Measurements from ENCODE around the gene PTGER3. TPM values are rescaled to one million over a fixed set of nuclear protein-coding genes. Genes with fewer than 3 reads are reported as not detected.

PTGER3 gene
- total and polyA plus RNA-seq, 9 donors: 0.86 to 8.9 (median 3.5) TPM

DNA sequence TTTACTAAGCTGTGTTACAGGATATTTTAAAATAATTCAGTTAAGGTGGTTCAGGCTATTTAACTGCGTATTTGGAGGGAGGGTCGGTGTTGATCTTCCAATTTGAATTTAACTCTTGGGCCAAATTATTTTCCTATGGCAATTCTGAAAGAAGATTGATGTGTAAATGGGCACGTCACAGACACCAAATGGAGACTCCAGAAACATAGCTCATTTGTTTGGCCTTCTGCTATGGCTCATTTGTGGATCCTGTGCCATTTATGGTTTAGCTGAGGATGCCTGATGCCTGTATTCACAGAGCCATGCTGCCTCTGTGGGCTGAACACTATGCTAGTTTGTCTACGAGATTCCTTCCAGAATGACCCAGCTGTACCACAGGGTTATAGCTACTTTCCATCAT lies 70.6 kb downstream of the PTGER3 start:
- H3K4me1 ChIP-seq (ENCODE audit: insufficient read depth): no peaks in the 10 kb centered on the region
- H3K36me3 ChIP-seq: no peaks in the 10 kb centered on the region
- H3K4me3 ChIP-seq: no peak overlapping the region
- DNase-seq: no peak
- 74 to 80% (median 78%) methylated on average over 4 of the region's 4 CpGs for WGBS, 3 donors
- no peak overlapping the region for H3K27ac ChIP-seq
- TF ChIP-seq POLR2A (IDR thresholded peaks at IDR 0.05) (no peak), EP300 (IDR thresholded peaks at IDR 0.05) (no peak)
- TF ChIP-seq, protein P1, sequence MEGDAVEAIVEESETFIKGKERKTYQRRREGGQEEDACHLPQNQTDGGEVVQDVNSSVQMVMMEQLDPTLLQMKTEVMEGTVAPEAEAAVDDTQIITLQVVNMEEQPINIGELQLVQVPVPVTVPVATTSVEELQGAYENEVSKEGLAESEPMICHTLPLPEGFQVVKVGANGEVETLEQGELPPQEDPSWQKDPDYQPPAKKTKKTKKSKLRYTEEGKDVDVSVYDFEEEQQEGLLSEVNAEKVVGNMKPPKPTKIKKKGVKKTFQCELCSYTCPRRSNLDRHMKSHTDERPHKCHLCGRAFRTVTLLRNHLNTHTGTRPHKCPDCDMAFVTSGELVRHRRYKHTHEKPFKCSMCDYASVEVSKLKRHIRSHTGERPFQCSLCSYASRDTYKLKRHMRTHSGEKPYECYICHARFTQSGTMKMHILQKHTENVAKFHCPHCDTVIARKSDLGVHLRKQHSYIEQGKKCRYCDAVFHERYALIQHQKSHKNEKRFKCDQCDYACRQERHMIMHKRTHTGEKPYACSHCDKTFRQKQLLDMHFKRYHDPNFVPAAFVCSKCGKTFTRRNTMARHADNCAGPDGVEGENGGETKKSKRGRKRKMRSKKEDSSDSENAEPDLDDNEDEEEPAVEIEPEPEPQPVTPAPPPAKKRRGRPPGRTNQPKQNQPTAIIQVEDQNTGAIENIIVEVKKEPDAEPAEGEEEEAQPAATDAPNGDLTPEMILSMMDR (IDR thresholded peaks at IDR 0.05): no peak
- no peaks in the 10 kb centered on the region for H3K27me3 ChIP-seq
- intact Hi-C loops (cut with DNase I): no loop called here
- no peaks in the 10 kb centered on the region for H3K9me3 ChIP-seq

DNA sequence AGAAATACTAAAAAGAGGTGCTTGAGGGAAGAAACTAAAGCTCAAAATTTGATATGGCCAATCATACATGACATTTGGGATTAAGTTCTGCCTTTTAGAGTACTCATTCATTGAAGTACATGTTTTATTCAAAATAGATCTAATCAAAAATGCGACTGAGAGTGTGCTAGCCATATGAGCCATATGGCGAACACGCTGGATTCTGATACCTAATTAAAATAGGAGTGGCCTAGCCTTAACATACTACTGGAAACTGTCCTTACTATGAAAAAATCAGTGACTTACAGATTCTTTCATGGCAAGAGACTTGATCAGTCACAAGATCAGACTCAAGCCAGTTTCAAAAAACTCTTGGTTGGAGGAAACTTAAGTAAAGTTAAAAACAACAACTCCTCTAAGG lies 73.9 kb downstream of the PTGER3 start:
- Histone ChIP-seq H3K36me3 (no peaks in the 10 kb centered on the region), H3K4me3 (no peak overlapping the region), H3K27ac (no peak overlapping the region), H3K27me3 (no peaks in the 10 kb centered on the region), H3K9me3 (no peaks in the 10 kb centered on the region), H3K4me1 (ENCODE audit: insufficient read depth) (no peaks in the 10 kb centered on the region)
- WGBS, 3 donors: 79 to 92% (median 80%) methylated on average over 3 of the region's 3 CpGs
- DNase-seq: no peak
- TF ChIP-seq EP300 (IDR thresholded peaks at IDR 0.05) (no peak), POLR2A (IDR thresholded peaks at IDR 0.05) (no peak)
- TF ChIP-seq, protein P1 (IDR thresholded peaks at IDR 0.05): no peak
- intact Hi-C loops (cut with DNase I): no loop called here

DNA sequence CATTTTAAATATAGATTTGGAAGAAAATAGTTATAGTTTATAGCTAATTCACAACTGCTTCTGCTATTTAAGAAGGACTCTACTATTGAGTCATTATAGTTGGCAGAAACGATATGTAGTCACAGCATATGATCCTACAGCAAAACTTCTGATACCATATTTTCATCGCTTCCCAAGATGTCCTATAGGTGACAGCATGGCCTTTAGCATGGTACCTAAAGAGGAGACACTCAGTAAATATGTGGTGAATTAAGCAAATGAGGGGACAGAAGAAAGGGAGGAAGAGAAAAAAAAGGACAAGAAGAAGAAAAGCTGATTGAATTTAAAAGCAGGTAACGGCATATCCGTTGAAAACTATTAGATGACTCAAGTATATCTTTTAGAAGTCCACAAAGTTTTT lies 77.2 kb downstream of the PTGER3 start:
- Histone ChIP-seq H3K27ac (no peak overlapping the region), H3K36me3 (no peaks in the 10 kb centered on the region), H3K27me3 (no peaks in the 10 kb centered on the region), H3K9me3 (no peaks in the 10 kb centered on the region), H3K4me1 (ENCODE audit: insufficient read depth) (no peaks in the 10 kb centered on the region), H3K4me3 (no peak overlapping the region)
- intact Hi-C loops (cut with DNase I): no loop called here
- WGBS, 3 donors: 77 to 91% (median 83%) methylated on average over 4 of the region's 4 CpGs
- DNase-seq: no peak
- TF ChIP-seq EP300 (IDR thresholded peaks at IDR 0.05) (no peak), POLR2A (IDR thresholded peaks at IDR 0.05) (no peak)
- TF ChIP-seq, protein P1 (IDR thresholded peaks at IDR 0.05): no peak

DNA sequence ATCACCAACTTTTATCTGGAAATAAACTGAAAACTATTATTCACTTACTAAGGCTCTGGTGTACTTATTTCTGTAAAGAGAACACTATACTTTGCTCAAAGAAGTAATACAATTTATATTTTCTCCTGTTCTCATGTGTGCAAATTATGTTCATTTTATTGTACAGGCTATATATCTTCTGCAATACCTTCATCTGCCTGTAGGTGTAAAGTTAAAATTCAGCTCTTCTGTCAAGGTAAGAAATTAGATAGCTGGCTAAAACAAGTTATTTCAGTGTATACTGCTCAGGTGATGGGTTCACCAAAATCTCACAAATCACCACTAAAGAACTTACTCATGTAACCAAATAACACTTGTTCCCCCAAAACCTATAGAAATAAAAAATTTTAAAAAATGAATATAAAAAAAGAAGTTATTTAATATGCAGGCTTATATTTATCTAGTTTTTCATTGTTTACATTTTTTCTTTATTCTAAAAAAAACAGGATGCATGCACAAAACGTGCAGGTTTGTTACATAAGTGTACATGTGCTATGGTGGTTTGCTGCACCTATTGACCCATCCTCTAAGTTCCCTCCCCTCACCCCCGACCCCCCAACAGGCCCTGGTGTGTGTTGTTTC lies 81.5 kb downstream of the PTGER3 start:
- no peak for TF ChIP-seq POLR2A (IDR thresholded peaks at IDR 0.05)
- TF ChIP-seq, protein P1 (IDR thresholded peaks at IDR 0.05): no peak
- no peak for TF ChIP-seq EP300 (IDR thresholded peaks at IDR 0.05)
- H3K4me1 ChIP-seq (ENCODE audit: insufficient read depth): no peaks in the 10 kb centered on the region
- DNase-seq: no peak
- no peaks in the 10 kb centered on the region for H3K36me3 ChIP-seq
- H3K4me3 ChIP-seq: no peak overlapping the region
- no peak overlapping the region for H3K27ac ChIP-seq
- intact Hi-C loops (cut with DNase I): no loop called here
- no peaks in the 10 kb centered on the region for H3K27me3 ChIP-seq
- H3K9me3 ChIP-seq: no peaks in the 10 kb centered on the region
- 16 to 55% (median 24%) methylated on average over 2 of the region's 2 CpGs for WGBS, 3 donors

All from ovary (tissue), 9 donors.